Ishikawa (cell line): Measurements from ENCODE around the gene ECEL1.

Experiments used
- CEBPB ChIP-seq: IDR thresholded peaks from 2 replicates; pipeline ENCODE4 v1.6.1; 2012
- CREB1 ChIP-seq: IDR thresholded peaks from 2 replicates; pipeline ENCODE4 v1.6.1; 2012; ENCODE audit warnings: low read depth
- EGR1 ChIP-seq: IDR thresholded peaks from 2 replicates; pipeline ENCODE4 v1.6.1; 2012
- EP300 ChIP-seq: IDR thresholded peaks from 2 replicates; pipeline ENCODE4 v1.6.1; 2012; ENCODE audit warnings: borderline replicate concordance
- FOXM1 ChIP-seq: IDR thresholded peaks from 2 replicates; pipeline ENCODE4 v1.6.1; 2012; ENCODE audit warnings: low read depth, borderline replicate concordance
- NFIC ChIP-seq: IDR thresholded peaks from 2 replicates; pipeline ENCODE4 v1.6.1; 2012
- RAD21 ChIP-seq: IDR thresholded peaks from 2 replicates; pipeline ENCODE4 v1.6.1; 2012; ENCODE audit warnings: low read depth
- REST ChIP-seq: IDR thresholded peaks from 2 replicates; pipeline ENCODE4 v1.6.1; 2012; ENCODE audit warnings: low read depth, mild to moderate bottlenecking
- TAF1 ChIP-seq: IDR thresholded peaks from 2 replicates; pipeline ENCODE4 v1.6.1; 2012; ENCODE audit warnings: low read depth, mild to moderate bottlenecking
- TCF12 ChIP-seq: IDR thresholded peaks from 2 replicates; pipeline ENCODE4 v1.6.1; 2012; ENCODE audit warnings: low read depth
- TEAD4 ChIP-seq: IDR thresholded peaks from 2 replicates; pipeline ENCODE4 v1.6.1; 2012
- USF1 ChIP-seq: IDR thresholded peaks from 2 replicates; pipeline ENCODE4 v1.6.1; 2012
- YY1 ChIP-seq: IDR thresholded peaks from 2 replicates; pipeline ENCODE4 v1.6.1; 2012; ENCODE audit warnings: low read depth
- ZBTB7A ChIP-seq: IDR thresholded peaks from 2 replicates; pipeline ENCODE4 v1.6.1; 2012; ENCODE audit warnings: low read depth
- TF ChIP-seq, protein P1 (sequence below): IDR thresholded peaks from 2 replicates; pipeline ENCODE4 v1.6.1; 2012

The ECEL1 gene

GRCh38 chr2:232505856-232506255, 18.2 kb upstream of the ECEL1 start:
- TF ChIP-seq REST (no peak), FOXM1 (no peak), EP300 (no peak), EGR1 (no peak), CREB1 (no peak), USF1 (no peak), CEBPB (no peak), YY1 (no peak), RAD21 (no peak)
- TF ChIP-seq, protein P1, sequence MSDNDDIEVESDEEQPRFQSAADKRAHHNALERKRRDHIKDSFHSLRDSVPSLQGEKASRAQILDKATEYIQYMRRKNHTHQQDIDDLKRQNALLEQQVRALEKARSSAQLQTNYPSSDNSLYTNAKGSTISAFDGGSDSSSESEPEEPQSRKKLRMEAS: no peak

DNA sequence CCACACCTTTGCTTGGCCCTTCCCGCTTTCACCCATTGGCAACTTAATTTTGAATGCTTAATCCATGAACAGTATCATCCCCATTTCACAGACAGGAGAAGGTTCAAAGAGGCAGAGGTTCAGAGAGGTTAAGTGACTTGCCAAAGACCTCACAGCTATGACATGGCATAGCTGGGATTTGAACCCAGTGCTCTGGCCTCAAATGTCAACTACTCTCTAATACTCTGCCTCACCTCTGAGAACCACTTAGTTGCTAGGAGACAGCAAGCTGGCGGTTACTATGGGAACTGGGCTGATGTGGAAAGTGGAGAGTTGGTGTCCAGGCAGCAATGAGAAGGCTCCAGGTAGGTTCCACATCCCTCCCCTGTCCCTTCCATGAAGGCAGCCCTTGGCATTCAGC, 16.8 kb upstream of the ECEL1 start:
- TF ChIP-seq NFIC: no peak
- TF ChIP-seq FOXM1: no peak
- TF ChIP-seq CREB1: no peak
- TF ChIP-seq RAD21: no peak
- TF ChIP-seq, protein P1: no peak
- no peak for TF ChIP-seq EP300
- no peak for TF ChIP-seq TAF1
- no peak for TF ChIP-seq REST
- no peak for TF ChIP-seq TEAD4
- TF ChIP-seq USF1: no peak
- TF ChIP-seq YY1: no peak
- TF ChIP-seq CEBPB: no peak

GRCh38 chr2:232503809-232504323, 16.2 kb upstream of the ECEL1 start:
- TF ChIP-seq, protein P1: no peak
- TF ChIP-seq TAF1: no peak
- no peak for TF ChIP-seq YY1
- no peak for TF ChIP-seq NFIC

- TF ChIP-seq FOXM1 (no peak), EP300 (0 out of 2 replicates have a peak, but pooled peaks have one; percentile 12), EGR1 (peak; percentile 92), ZBTB7A (0 out of 2 replicates have a peak, but pooled peaks have one; percentile 25), YY1 (no peak), TAF1 (no peak), RAD21 (no peak), TCF12 (no peak), NFIC (no peak), CEBPB (no peak), TEAD4 (no peak), CREB1 (peak; percentile 86), REST (no peak), USF1 (no peak)
- TF ChIP-seq, protein P1: no peak
Observed at GRCh38 chr2:232502911-232503808, 15.5 kb upstream of the ECEL1 start.
